HG03097 (cell line): ENCODE results near the gene CDK6.

Source experiments
- ATAC-seq: cut with Tn5 transposase; IDR thresholded peaks from one replicate; pipeline ENCODE4 v1.9.1; 2021; ENCODE audit not compliant: unreplicated experiment, low FRiP score

The CDK6 gene

GRCh38 chr7:92631850-92632487 lies 204.4 kb downstream of the CDK6 start:
- ATAC-seq = peak; percentile 19

- peak; percentile 65 for ATAC-seq
Measured at GRCh38 chr7:92631067-92631849, 205.1 kb downstream of the CDK6 start.

- no peak for ATAC-seq
Measured at GRCh38 chr7:92629779-92630178, 206.6 kb downstream of the CDK6 start.

GRCh38 chr7:92627956-92628355 lies 208.4 kb downstream of the CDK6 start:
- ATAC-seq = no peak

GRCh38 chr7:92626281-92626809 lies 210.0 kb downstream of the CDK6 start:
- no peak for ATAC-seq

- ATAC-seq = no peak
Measured at GRCh38 chr7:92625617-92626016, 210.8 kb downstream of the CDK6 start.

- no peak for ATAC-seq
Measured at GRCh38 chr7:92624298-92624996, 211.9 kb downstream of the CDK6 start.

GRCh38 chr7:92623544-92623943 lies 212.8 kb downstream of the CDK6 start:
- no peak for ATAC-seq

GRCh38 chr7:92622685-92623084 lies 213.7 kb downstream of the CDK6 start:
- ATAC-seq = no peak

GRCh38 chr7:92622030-92622429 lies 214.3 kb downstream of the CDK6 start:
- ATAC-seq = peak; percentile 44

- peak; percentile 29 for ATAC-seq
Measured at GRCh38 chr7:92621561-92622023, 214.8 kb downstream of the CDK6 start.

- ATAC-seq = peak; percentile 45
Measured at GRCh38 chr7:92621026-92621540, 215.3 kb downstream of the CDK6 start.

- ATAC-seq = no peak
Measured at GRCh38 chr7:92615861-92616260, 220.5 kb downstream of the CDK6 start.

- no peak for ATAC-seq
Measured at GRCh38 chr7:92614660-92615174, 221.7 kb downstream of the CDK6 start.

- ATAC-seq = no peak
Measured at GRCh38 chr7:92613720-92614119, 222.7 kb downstream of the CDK6 start.

GRCh38 chr7:92613214-92613613 lies 223.2 kb downstream of the CDK6 start:
- ATAC-seq = no peak

GRCh38 chr7:92612501-92612900 lies 223.9 kb downstream of the CDK6 start:
- ATAC-seq = no peak

- no peak for ATAC-seq
Measured at GRCh38 chr7:92611735-92612134, 224.6 kb downstream of the CDK6 start.

GRCh38 chr7:92609921-92610518 lies 226.4 kb downstream of the CDK6 start:
- ATAC-seq = no peak
